ENCODE data around the gene MYADML2. TPM values are rescaled to one million over a fixed set of nuclear protein-coding genes. Genes with fewer than 3 reads are reported as not detected.

Gene MYADML2
- total and polyA plus RNA-seq, 11 donors: 0.19 to 11.2 (median 3.9) TPM

DNA sequence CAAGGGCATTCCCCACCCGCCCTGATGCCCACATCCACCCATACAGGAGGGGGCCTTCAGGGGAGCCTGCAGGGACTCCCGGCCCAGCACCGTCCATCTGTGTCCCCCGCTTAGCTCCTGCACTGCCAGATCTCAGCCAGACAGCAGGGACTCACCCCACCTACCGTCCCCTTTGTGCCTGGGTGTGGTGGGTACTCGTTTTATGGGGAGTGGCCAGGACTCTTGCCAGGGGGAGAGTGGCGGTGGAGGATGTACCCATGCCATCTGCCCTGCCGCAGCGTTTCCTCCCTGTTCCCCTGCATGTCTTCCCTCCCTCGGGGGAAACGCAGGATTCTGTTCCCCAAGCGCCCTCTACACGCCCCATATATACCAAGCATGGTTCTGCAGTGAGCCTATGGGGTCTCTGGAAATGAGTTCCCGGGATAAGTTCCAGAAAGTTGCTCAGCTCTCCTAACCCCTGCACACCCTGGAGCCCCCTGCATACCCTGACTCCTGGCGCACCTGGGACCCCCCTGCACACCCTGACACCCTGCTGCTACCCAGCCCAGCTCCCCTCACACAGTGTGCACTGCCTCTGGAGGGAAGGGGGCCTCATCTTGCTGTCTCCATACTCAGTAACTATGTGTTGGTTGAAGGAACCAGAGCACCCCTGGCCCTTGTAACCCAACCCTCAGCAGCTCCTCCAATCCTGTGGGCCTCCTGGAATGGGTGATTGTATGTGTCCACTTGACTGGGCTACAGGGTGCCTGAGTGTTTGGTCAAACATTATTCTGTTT lies 15.3 kb downstream of the MYADML2 start:
- no peak for DNase-seq

DNA sequence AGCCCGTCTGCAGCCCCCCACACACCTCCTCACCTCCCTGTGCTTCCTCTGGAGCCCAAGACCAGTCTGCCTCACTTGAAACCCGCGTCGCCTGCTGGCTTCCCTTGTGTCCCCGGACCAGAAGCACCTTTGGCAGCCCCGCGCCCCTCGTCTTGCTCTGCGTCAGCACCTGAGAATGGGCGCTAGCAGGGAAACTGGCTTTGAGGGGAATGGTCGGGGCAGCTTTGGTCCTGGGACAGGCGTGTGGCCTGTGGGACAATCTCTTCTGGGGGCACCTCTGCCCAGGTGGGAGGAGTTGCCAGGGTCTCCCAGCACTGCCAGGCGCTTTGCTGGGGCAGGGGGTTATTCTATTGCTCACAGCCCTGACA lies 15.9 kb downstream of the MYADML2 start:
- 68 to 73% (median 70%) methylated on average over 13 of the region's 13 CpGs for WGBS, 4 donors
- Histone ChIP-seq H3K9me3 (no peaks in the 10 kb centered on the region), H3K4me3 (no peak overlapping the region), H3K36me3 (no peaks in the 10 kb centered on the region), H3K27me3 (peaks cover 0 to 14% (median 0%) of the 10 kb centered on the region in 9 donors), H3K4me1 (peaks cover 2 to 18% (median 10%) of the 10 kb centered on the region in 12 donors), H3K27ac (no peak overlapping the region)
- no peak for TF ChIP-seq POLR2A (IDR thresholded peaks at IDR 0.05)
- TF ChIP-seq, protein P1, sequence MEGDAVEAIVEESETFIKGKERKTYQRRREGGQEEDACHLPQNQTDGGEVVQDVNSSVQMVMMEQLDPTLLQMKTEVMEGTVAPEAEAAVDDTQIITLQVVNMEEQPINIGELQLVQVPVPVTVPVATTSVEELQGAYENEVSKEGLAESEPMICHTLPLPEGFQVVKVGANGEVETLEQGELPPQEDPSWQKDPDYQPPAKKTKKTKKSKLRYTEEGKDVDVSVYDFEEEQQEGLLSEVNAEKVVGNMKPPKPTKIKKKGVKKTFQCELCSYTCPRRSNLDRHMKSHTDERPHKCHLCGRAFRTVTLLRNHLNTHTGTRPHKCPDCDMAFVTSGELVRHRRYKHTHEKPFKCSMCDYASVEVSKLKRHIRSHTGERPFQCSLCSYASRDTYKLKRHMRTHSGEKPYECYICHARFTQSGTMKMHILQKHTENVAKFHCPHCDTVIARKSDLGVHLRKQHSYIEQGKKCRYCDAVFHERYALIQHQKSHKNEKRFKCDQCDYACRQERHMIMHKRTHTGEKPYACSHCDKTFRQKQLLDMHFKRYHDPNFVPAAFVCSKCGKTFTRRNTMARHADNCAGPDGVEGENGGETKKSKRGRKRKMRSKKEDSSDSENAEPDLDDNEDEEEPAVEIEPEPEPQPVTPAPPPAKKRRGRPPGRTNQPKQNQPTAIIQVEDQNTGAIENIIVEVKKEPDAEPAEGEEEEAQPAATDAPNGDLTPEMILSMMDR (IDR thresholded peaks at IDR 0.05): no peak
- no peak for ATAC-seq
- intact Hi-C loops (cut with DNase I): no loop called here
- no peak for DNase-seq

More for the DNA sequence above, 15.3 kb downstream of the MYADML2 start:
- H3K4me1 ChIP-seq: peaks cover 2 to 17% (median 10%) of the 10 kb centered on the region in 12 donors
- ATAC-seq: no peak
- intact Hi-C loops (cut with DNase I): no loop called here
- no peak overlapping the region for H3K4me3 ChIP-seq
- TF ChIP-seq POLR2A (IDR thresholded peaks at IDR 0.05): no peak
- TF ChIP-seq, protein P1 (IDR thresholded peaks at IDR 0.05): no peak
- H3K36me3 ChIP-seq: no peaks in the 10 kb centered on the region
- peaks cover 0 to 14% (median 0%) of the 10 kb centered on the region in 9 donors for H3K27me3 ChIP-seq
- WGBS, 4 donors: 45 to 57% (median 51%) methylated on average over 10 to 15 of the region's 15 CpGs
- H3K27ac ChIP-seq: no peak overlapping the region
- H3K9me3 ChIP-seq: no peaks in the 10 kb centered on the region

GRCh38 chr17:81930142-81931125 lies 16.6 kb downstream of the MYADML2 start:
- Histone ChIP-seq H3K27ac (no peak overlapping the region), H3K27me3 (peaks cover 0 to 14% (median 0%) of the 10 kb centered on the region in 9 donors), H3K4me3 (no peak overlapping the region), H3K36me3 (no peaks in the 10 kb centered on the region), H3K4me1 (peaks cover 6 to 26% (median 15%) of the 10 kb centered on the region in 12 donors), H3K9me3 (no peaks in the 10 kb centered on the region)
- TF ChIP-seq POLR2A (IDR thresholded peaks at IDR 0.05): no peak
- TF ChIP-seq, protein P1 (IDR thresholded peaks at IDR 0.05): no peak
- DNase-seq (peak in 1 of 5 donors; percentile 29), ATAC-seq (no peak)
- intact Hi-C loops (cut with DNase I): no loop called here
- 65 to 74% (median 69%) methylated on average over 19 to 20 of the region's 20 CpGs for WGBS, 4 donors
